ENCODE results near the gene GCSH.

- no peak for TF ChIP-seq CTCF (IDR thresholded peaks at IDR 0.05; ENCODE audit: poor library complexity, severe bottlenecking)
- TF ChIP-seq TAF1 (IDR thresholded peaks at IDR 0.05; ENCODE audit: low read depth): no peak
- TF ChIP-seq EP300 (conservative IDR thresholded peaks at IDR 0.05; ENCODE audit: poor library complexity, severe bottlenecking): no peak
- TF ChIP-seq MXI1 (conservative IDR thresholded peaks at IDR 0.05; ENCODE audit: poor library complexity, severe bottlenecking): no peak
- TF ChIP-seq SMC3 (conservative IDR thresholded peaks at IDR 0.05; ENCODE audit: poor library complexity): no peak
- TF ChIP-seq REST (IDR thresholded peaks at IDR 0.05; ENCODE audit: borderline replicate concordance): no peak
- no peak for TF ChIP-seq POLR2AphosphoS5 (IDR thresholded peaks at IDR 0.05)
- no peak for TF ChIP-seq EZH2 (IDR thresholded peaks at IDR 0.05; ENCODE audit: borderline replicate concordance, insufficient read depth, low read length, poor library complexity, severe bottlenecking)
Observed at GRCh38 chr16:81061871-81062608, 34.2 kb downstream of the GCSH start.
